Anterior cingulate cortex (tissue), 58 donors: Measurements from ENCODE around the gene ARHGAP45.
A peak's percentile ranks its signal among the peaks of the same experiment; 100 is the strongest.

Experiments
- DNase-seq, 58 donors: peaks; one replicate each; lab custom pipeline; 2025; lab: John Stamatoyannopoulos, UW

Gene ARHGAP45

GRCh38 chr19:1053176-1054101 is 13.5 kb upstream of the ARHGAP45 start:
- no peak for DNase-seq

- no peak for DNase-seq
Measured at GRCh38 chr19:1054102-1055027, 12.6 kb upstream of the ARHGAP45 start.

DNA sequence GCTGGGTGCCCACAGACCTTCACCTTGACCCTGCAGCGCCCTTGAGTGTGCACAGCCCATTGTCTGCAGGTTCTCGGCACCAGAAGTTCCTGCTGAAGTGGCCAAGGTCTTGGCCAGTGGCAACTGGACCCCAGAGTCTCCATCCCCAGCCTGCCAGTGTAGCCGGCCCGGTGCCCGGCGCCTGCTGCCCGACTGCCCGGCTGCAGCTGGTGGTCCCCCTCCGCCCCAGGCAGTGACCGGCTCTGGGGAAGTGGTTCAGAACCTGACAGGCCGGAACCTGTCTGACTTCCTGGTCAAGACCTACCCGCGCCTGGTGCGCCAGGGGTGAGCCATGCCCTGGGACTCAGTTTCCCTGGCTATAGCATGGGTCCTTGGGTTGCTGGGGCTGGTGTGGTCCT is 11.9 kb upstream of the ARHGAP45 start:
- DNase-seq, result no peak

DNA sequence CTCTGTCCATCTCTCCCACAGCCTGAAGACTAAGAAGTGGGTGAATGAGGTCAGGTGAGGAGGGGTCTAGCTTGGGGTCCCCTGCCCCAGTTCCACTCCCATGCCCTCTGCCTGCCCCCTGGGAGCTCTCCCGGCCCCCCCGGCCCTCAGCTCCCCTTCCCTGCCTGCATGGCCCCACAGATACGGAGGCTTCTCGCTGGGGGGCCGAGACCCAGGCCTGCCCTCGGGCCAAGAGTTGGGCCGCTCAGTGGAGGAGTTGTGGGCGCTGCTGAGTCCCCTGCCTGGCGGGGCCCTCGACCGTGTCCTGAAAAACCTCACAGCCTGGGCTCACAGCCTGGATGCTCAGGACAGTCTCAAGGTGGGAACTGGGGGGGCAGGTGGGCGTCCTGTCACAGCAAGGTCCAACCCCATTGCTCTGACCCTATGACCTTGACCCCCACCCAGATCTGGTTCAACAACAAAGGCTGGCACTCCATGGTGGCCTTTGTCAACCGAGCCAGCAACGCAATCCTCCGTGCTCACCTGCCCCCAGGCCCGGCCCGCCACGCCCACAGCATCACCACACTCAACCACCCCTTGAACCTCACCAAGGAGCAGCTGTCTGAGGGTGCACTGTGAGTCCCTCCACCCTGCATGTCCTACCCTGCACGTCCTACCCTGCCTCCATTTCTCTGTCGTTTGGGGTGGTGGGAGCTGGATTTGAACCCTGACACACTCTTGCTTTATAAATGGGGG is 10.9 kb upstream of the ARHGAP45 start:
- DNase-seq, result no peak

GRCh38 chr19:1057176-1057855 is 9.7 kb upstream of the ARHGAP45 start:
- DNase-seq, result no peak

DNA sequence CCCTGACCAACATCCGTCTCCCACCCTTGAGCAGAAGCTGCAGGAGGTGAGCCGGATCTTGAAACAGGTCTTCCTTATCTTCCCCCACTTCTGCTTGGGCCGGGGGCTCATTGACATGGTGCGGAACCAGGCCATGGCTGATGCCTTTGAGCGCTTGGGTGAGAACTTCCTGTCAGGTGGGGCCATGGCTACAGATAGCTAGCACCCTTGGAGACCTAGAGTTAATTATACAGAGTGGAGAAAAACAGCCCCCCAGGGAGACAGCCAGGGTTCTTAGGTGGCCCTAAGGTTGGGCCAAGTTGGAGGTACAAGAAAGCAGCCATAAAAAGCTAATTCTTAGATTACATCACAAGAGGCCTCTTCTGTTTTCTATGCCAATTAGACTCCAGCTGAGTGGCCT is 8.9 kb upstream of the ARHGAP45 start:
- no peak for DNase-seq

GRCh38 chr19:1060689-1061088 is 6.3 kb upstream of the ARHGAP45 start:
- no peak for DNase-seq

DNA sequence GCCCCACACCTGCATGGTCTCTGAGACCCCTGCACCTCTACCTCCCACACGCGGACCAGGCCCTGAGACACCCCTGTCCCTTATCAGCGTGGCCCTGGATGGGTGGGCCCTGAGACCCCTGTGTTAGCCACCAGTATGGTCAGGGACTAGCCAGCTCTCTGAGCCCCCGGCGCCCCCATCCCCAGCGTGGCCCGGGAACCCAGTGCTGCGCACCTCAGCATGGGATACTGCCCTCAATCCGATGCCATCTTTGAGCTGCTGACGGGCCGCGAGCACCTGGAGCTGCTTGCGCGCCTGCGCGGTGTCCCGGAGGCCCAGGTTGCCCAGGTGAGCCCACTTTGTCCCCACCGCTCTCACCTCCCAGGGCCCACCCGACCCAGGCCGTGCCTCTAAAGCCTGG is 5.0 kb upstream of the ARHGAP45 start:
- no peak for DNase-seq

DNA sequence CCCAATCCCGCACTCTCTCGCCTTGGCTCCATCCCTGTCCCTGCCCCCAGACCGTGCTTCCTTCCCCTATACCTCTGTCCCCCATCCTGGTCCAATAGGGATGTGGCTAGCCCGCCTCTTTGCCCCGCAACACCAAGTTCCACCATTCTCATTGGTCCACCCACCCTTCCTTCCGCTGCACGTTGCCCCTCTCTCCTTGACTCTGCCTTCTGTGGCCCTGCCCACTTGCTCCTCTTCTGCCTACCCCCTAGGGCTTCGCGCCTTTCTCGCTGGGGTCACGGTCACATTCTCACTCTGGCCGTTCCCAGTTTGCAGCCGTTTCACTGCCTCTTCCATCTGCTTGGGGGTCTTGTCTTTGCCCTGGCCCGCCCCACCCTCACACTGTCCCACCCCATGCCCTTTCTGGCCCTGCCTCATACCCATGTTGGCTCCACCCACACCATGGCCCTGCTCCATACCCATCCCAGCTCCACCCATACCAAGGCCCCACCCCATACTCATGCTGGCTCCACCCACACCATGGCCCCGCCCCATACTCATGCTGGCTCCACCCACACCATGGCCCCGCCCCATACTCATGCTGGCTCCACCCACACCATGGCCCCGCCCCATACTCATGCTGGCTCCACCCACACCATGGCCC is 4.5 kb upstream of the ARHGAP45 start:
- no peak for DNase-seq

- DNase-seq, result no peak
Measured at GRCh38 chr19:1063030-1063908, 3.7 kb upstream of the ARHGAP45 start.

GRCh38 chr19:1063909-1064660 is 2.9 kb upstream of the ARHGAP45 start:
- DNase-seq, result no peak

GRCh38 chr19:1064661-1065605 is 2.0 kb upstream of the ARHGAP45 start:
- peak in 10 of 58 donors; percentile 8 to 24 (median 18) for DNase-seq

DNA sequence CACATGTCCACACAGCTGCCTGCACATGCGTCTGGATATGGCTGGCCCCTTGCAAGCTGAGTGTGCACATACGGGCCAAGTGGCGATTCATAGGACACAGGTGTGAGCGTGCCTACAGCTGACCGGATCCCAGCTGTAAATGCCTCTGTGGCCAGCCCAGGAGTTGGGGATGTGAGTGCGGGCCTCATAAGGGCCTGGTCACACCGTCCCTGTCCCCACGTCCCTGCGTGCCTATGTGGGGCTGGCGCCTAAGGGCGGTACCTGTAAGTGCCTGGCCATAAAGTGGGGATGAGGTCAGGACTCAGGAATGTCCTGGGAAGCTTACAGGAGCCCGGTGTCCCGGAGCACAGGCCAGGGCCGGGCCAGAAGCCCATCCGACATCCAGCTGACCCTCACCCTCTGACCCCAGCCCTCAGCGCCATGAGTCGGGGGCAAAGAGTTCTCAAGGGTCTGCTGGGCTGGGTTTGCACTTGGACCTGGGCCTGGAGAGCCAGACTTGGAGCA is 1.3 kb upstream of the ARHGAP45 start:
- DNase-seq, result no peak

- DNase-seq, result no peak
Measured at GRCh38 chr19:1066251-1066747, 668 bp upstream of the ARHGAP45 start.

DNA sequence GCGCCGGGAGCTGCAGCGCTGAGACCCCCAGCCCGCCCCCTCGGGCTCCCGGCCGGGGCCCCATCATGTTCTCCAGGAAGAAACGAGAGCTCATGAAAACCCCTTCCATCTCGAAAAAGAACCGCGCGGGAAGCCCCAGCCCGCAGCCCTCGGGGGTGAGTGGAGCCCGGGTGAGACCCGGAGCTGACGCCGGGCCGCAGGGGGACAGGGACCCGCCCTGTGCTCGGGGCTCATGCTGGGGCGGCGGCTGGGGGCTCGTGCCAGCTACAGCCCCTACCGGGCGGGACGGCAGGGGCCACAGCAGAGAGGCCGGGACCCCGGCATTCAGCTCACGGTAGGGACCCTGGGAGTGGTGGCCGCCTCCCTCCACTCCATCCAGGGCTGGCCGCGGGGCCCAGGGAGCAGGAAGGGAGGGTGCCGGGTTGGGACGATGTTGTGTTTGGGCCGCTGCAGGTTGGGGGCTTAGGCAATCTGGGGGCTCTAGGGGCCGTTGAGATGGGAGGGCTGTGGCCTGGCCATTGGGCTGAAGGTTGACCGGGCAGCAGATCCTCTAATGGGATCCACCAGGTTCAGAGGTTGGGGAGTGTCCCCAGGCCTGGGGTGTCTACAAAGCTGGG is 482 bp downstream of the ARHGAP45 start:
- no peak for DNase-seq
